ENCODE measurements around the gene FGD6.

DNA sequence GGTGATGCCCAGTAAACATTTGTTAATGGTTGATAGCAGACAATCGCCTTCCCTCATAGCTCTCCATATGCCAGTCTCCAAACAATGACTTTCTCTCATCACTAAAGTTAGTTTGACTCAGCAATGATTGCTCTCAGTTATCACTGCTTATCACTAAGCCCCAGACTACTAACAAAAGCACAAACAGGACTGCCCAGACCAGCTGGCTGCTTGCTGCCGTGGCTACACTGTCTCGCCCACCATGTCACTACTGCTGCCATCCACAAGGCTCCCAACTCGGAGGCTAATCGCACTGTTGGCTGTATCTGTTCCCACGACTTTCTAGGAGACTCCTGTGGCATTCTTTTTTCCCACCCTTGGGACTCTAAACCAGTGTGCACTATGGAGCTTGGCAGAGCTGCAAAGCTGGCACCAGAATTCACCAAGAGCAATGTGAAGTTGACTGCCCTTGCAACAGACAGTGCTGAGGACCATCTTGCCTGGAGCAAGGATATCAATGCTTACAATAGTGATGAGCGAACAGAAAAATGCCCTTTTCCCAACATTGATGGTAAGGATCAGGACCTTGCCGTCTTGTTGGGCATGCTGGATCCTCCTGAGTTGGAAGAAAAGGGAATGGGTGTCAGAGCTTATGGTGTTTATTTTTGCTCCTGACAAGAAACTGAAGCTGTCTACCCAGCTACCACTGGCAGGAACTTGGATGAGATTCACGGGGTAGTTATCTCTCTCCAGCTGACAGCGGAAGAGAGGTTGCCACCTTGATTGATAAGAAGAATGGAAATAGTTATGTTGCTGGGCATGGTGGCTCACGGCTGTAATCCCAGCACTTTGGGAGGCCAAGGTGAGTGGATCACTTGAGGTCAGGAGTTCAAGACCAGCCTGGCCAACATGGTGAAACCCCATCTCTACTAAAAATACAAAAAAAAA is 116.7 kb downstream of the FGD6 start:
- no peak for TF ChIP-seq CTCF (IDR thresholded peaks at IDR 0.05)
- no peak for TF ChIP-seq POLR2A (IDR thresholded peaks at IDR 0.05)

Measured in ovary (tissue), 3 donors.